ENCODE measurements around the gene ADCY9.

The ADCY9 gene

DNA sequence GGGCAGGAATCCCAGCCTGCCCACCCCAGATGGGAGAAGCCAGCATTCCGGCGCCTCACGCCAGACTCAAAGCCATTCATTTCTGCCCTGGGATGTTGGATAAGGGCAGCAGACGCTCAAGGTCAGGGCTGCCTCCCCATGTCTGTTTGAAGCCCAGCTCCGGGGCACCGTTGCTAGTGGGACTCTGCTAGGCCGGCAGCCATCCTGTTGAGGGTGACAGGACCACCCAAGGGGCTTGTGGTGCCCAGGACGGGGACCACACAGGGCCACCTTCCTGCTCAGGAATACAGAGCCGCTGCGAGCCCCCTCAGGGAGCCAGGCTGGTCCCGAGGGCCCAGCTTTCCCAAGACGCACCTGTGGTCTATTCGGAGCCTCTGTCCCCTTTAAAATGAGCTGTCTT, 134.0 kb downstream of the ADCY9 start:
- H3K9me3 ChIP-seq (ENCODE audit: control insufficient read depth, insufficient read depth, low read depth, low read length) = no peaks in the 10 kb centered on the region
- H3K4me3 ChIP-seq (ENCODE audit: low read depth, low read length) = no peak overlapping the region
- H3K4me1 ChIP-seq (ENCODE audit: control insufficient read depth, insufficient read depth, low read length) = peaks cover 8% of the 10 kb centered on the region
- POLR2A ChIA-PET = interaction anchor here (0.7 to 1.3 kb wide), 3 partner anchors 236 to 289 kb away, joined by 3 to 5 read pairs (median 3); no protein-coding TSS in a partner anchor
- no peak for TF ChIP-seq ZNF558 (tag by site-specific recombination; IDR thresholded peaks at IDR 0.05)
- no peak for TF ChIP-seq ZSCAN30 (tag by site-specific recombination; IDR thresholded peaks at IDR 0.05)
- no peak for TF ChIP-seq ZNF169 (tag by site-specific recombination; IDR thresholded peaks at IDR 0.05)
- no peak for TF ChIP-seq KLF1 (tag by site-specific recombination; IDR thresholded peaks at IDR 0.05)
- no peak for TF ChIP-seq ZNF140 (tag by site-specific recombination; IDR thresholded peaks at IDR 0.05)
- TF ChIP-seq, protein P1, sequence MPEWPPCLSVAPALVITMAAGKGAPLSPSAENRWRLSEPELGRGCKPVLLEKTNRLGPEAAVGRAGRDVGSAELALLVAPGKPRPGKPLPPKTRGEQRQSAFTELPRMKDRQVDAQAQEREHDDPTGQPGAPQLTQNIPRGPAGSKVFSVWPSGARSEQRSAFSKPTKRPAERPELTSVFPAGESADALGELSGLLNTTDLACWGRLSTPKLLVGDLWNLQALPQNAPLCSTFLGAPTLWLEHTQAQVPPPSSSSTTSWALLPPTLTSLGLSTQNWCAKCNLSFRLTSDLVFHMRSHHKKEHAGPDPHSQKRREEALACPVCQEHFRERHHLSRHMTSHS (tag by site-specific recombination; IDR thresholded peaks at IDR 0.05) = no peak
- no peak for TF ChIP-seq RBAK (tag by site-specific recombination; IDR thresholded peaks at IDR 0.05)
- TF ChIP-seq, protein P2, sequence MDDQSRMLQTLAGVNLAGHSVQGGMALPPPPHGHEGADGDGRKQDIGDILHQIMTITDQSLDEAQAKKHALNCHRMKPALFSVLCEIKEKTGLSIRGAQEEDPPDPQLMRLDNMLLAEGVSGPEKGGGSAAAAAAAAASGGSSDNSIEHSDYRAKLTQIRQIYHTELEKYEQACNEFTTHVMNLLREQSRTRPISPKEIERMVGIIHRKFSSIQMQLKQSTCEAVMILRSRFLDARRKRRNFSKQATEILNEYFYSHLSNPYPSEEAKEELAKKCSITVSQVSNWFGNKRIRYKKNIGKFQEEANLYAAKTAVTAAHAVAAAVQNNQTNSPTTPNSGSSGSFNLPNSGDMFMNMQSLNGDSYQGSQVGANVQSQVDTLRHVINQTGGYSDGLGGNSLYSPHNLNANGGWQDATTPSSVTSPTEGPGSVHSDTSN (CRISPR knock-in tag; IDR thresholded peaks at IDR 0.05) = no peak
- no peak for TF ChIP-seq ZNF280C (tag by site-specific recombination; IDR thresholded peaks at IDR 0.05)
- no peak for TF ChIP-seq ZNF596 (tag by site-specific recombination; IDR thresholded peaks at IDR 0.05)
- no peak for TF ChIP-seq ZNF24 (tag by site-specific recombination; IDR thresholded peaks at IDR 0.05)
- TF ChIP-seq ZFHX2 (tag by site-specific recombination; conservative IDR thresholded peaks at IDR 0.05) = no peak
- no peak for TF ChIP-seq ZNF837 (tag by site-specific recombination; IDR thresholded peaks at IDR 0.05)
- no peak for TF ChIP-seq ZNF221 (tag by site-specific recombination; IDR thresholded peaks at IDR 0.05; ENCODE audit: borderline replicate concordance)
- TF ChIP-seq ZNF394 (tag by site-specific recombination; IDR thresholded peaks at IDR 0.05; ENCODE audit: borderline replicate concordance) = no peak
- peaks cover 0 to 36% of the 10 kb centered on the region in 2 experiments; a peak in 1 of 3 replicates for H3K36me3 ChIP-seq (ENCODE audit: control insufficient read depth in 2 of 2, insufficient read depth in 1 of 2, low read length in 2 of 2)
- no peak overlapping the region for H3K27ac ChIP-seq (ENCODE audit: extremely low read depth, low read depth, low read length)
- CTCF ChIA-PET = interaction anchor here (0.6 to 3.7 kb wide), 12 partner anchors 8 to 420 kb away, joined by 3 to 28 read pairs (median 4); no protein-coding TSS in a partner anchor

DNA sequence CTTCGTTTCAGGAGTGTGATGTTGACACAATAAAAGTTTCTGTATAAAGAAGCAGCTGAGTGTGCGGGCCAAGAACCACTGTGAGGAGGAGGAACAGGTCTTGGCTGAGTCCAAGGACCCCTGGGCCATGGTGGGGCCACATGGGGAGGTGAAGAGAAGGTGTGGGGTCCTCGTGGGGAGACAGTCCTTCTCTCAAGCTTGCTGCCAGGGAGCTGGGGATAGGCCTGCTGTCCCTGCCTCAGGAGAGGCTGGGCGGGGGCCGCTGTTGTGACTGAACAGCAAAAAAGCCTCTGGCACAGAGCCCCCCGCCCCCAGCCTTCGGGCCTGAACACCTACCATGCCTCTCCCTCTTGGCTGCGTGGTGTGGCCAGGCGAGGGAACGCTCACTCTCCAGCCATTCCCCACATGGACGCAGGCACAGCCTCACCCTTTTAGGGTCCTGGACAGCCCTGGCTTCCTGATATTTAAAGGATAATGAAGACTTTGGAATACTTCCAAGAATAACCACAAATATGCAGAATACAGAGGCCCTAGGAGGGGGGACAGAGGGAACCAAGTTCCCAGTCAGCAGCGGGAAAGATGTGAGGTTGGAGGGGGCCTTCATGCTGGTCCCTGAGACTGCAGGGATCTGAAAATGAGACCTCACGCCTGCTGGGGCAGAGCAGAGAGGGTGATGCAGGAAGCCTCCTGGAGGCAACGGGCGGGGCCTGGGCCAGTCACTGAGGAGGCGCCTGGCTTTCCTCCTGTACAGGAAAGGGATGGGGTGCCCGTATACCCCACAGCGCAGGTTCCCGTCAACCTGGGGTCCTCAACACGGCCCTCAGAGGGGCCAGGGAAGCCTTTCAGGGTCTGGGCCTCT, 135.8 kb downstream of the ADCY9 start:
- H3K27ac ChIP-seq (ENCODE audit: extremely low read depth, low read depth, low read length) = no peak overlapping the region
- H3K4me1 ChIP-seq (ENCODE audit: control insufficient read depth, insufficient read depth, low read length) = peaks cover 8% of the 10 kb centered on the region
- ChIA-PET CTCF (interaction anchor here (0.6 to 0.9 kb wide), 4 partner anchors 9 to 279 kb away, joined by 3 to 4 read pairs (median 4); no protein-coding TSS in a partner anchor), POLR2A (no interaction called here)
- H3K9me3 ChIP-seq (ENCODE audit: control insufficient read depth, insufficient read depth, low read depth, low read length) = no peaks in the 10 kb centered on the region
- H3K4me3 ChIP-seq (ENCODE audit: low read depth, low read length) = no peak overlapping the region
- H3K36me3 ChIP-seq (ENCODE audit: control insufficient read depth in 2 of 2, insufficient read depth in 1 of 2, low read length in 2 of 2) = peaks cover 0 to 43% of the 10 kb centered on the region in 2 experiments; a peak in 2 of 3 replicates
- TF ChIP-seq SP3 (tag by site-specific recombination; IDR thresholded peaks at IDR 0.05) (no peak), ZIC2 (tag by site-specific recombination; IDR thresholded peaks at IDR 0.05) (peak; percentile 94), KLF16 (tag by site-specific recombination; IDR thresholded peaks at IDR 0.05) (no peak), ZBTB48 (tag by site-specific recombination; IDR thresholded peaks at IDR 0.05) (peak; percentile 64; the same call in 1 of the 2 replicates), PRDM10 (tag by site-specific recombination; IDR thresholded peaks at IDR 0.05) (peak; percentile 42; the same call in 1 of the 2 replicates), KLF9 (tag by site-specific recombination; IDR thresholded peaks at IDR 0.05; ENCODE audit: low read depth) (no peak), MEIS1 (CRISPR knock-in tag; IDR thresholded peaks at IDR 0.05; ENCODE audit: borderline replicate concordance) (no peak)
- TF ChIP-seq, protein P3, sequence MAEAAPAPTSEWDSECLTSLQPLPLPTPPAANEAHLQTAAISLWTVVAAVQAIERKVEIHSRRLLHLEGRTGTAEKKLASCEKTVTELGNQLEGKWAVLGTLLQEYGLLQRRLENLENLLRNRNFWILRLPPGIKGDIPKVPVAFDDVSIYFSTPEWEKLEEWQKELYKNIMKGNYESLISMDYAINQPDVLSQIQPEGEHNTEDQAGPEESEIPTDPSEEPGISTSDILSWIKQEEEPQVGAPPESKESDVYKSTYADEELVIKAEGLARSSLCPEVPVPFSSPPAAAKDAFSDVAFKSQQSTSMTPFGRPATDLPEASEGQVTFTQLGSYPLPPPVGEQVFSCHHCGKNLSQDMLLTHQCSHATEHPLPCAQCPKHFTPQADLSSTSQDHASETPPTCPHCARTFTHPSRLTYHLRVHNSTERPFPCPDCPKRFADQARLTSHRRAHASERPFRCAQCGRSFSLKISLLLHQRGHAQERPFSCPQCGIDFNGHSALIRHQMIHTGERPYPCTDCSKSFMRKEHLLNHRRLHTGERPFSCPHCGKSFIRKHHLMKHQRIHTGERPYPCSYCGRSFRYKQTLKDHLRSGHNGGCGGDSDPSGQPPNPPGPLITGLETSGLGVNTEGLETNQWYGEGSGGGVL (tag by site-specific recombination; IDR thresholded peaks at IDR 0.05) = peak; percentile 70
